SU-DHL-6 (cell line): ENCODE measurements around the gene CGB7.

Experiments used
- EZH2phosphoT487 ChIP-seq: fragments of 200-600 bp; sonication (generic), shearing (Covaris generic); conservative IDR thresholded peaks from 2 replicates; pipeline ENCODE4 v1.6.1; 2018; ENCODE audit warnings: mild to moderate bottlenecking, antibody characterized with exemption, low read length, moderate library complexity, mixed read lengths
- TF ChIP-seq, protein P1 (sequence below): fragments of 200-600 bp; sonication (generic); IDR thresholded peaks from one replicate; pipeline ENCODE4 v1.5.1; 2017; ENCODE audit warnings: antibody characterized with exemption, mild to moderate bottlenecking, low read length, moderate library complexity; ENCODE audit not compliant: insufficient read depth, poor library complexity, severe bottlenecking

GRCh38 chr19:49017666-49018351 is 39.7 kb downstream of the CGB7 start:
- TF ChIP-seq, protein P1, sequence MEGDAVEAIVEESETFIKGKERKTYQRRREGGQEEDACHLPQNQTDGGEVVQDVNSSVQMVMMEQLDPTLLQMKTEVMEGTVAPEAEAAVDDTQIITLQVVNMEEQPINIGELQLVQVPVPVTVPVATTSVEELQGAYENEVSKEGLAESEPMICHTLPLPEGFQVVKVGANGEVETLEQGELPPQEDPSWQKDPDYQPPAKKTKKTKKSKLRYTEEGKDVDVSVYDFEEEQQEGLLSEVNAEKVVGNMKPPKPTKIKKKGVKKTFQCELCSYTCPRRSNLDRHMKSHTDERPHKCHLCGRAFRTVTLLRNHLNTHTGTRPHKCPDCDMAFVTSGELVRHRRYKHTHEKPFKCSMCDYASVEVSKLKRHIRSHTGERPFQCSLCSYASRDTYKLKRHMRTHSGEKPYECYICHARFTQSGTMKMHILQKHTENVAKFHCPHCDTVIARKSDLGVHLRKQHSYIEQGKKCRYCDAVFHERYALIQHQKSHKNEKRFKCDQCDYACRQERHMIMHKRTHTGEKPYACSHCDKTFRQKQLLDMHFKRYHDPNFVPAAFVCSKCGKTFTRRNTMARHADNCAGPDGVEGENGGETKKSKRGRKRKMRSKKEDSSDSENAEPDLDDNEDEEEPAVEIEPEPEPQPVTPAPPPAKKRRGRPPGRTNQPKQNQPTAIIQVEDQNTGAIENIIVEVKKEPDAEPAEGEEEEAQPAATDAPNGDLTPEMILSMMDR: peak; percentile 33
- no peak for TF ChIP-seq EZH2phosphoT487
